HG03108 (cell line): ENCODE measurements around the gene GRIFIN.

Experiments
- ATAC-seq: cut with Tn5 transposase; IDR thresholded peaks from one replicate; pipeline ENCODE4 v1.9.1; 2021; ENCODE audit warnings: moderate library complexity; ENCODE audit not compliant: unreplicated experiment

Gene GRIFIN

DNA sequence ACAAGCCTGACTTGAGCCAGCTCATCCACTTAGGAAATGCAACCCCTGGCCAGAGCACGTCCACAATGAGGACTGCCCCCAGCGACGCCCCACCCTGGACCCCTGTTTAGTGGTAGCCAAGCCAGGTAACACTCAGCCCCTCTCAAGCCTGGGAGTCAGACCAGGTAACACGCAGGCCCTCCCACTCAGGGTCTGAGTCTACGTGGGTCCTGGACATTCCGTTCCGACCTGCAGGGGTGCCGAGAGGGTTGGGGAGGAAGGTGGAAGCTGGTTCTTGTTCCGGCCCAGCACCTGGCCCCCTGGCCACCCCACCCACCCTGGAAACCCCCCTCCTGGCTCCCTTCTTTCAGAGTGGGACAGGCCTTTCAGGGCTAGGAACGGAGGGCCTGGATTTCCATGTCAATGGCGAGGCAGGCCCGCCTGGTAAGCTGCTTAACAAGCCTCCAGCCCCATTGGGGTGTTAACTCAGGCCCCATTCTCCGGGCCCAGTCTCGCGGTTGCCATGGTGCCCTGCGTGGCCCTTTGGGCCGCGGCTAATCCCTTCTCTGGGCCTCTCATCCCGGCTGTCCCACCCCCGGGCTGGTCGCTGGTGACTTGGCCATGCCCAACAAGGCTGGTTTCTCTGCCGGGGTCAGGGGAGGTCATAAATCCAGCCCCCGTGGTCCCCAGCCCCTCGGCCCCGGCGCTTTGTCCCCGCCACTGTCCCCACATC, 23.7 kb upstream of the GRIFIN start:
- no peak for ATAC-seq

GRCh38 chr7:2499181-2499580, 23.0 kb upstream of the GRIFIN start:
- ATAC-seq, result no peak

DNA sequence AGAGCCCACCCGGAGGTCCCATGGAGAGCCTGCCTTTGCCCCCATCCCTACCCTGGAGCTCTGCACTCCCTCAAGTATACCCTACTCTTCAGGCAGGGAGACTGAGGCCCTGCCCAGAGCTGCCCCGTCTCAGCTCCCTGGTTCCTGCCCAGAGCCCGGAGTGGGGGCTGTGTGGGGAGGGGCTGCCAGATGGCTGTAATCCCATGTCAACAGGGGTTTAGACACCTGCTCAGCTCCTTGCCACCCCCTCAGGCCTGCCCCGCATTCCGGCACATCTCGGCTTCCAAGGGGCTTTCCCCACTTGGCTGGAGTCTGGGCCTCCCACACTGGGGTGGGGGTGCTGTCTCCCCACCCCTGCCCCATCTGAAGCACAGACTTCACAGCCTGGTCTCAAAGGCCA, 22.5 kb upstream of the GRIFIN start:
- ATAC-seq, result no peak

DNA sequence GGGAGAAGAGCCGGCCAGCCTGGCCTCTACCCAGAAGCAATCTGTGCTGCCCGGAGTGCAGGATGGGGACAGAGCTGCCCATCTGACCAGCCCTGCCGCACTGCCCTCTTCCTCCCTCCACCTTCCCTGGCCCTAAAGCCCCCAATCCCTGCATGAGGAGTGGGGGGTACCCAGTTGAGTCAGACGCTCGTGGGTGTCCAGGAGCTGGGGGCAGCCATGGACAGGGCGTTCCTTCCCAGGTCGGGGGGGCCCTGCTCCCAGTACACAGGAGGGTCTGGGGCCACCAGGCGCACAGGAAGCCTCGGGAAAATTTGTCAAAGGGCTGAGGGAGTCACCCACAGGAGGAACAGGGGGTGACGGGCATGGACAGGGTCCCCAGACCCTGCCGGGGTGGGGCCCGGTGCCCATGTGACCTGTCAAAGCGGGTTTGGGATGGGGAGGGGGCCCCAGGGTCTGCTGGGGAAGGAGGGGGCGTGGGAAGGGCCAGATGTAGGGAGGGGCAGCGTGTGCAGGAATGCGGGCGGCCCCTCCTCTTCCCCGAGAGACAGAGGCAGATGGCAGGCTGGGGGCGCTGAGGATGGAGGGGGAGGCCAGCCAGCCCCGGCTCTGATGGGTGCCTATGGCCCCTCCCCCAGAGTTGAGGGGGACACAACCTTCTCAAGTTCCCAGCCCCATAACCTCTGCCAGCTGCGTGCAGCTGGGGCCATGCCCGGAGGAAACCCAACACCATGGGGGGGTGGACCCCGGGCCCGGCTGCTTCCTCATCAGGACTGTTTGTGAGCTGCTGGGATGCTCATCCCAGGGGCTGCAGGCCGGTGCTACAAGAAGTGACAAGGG, 21.5 kb upstream of the GRIFIN start:
- ATAC-seq, result no peak

DNA sequence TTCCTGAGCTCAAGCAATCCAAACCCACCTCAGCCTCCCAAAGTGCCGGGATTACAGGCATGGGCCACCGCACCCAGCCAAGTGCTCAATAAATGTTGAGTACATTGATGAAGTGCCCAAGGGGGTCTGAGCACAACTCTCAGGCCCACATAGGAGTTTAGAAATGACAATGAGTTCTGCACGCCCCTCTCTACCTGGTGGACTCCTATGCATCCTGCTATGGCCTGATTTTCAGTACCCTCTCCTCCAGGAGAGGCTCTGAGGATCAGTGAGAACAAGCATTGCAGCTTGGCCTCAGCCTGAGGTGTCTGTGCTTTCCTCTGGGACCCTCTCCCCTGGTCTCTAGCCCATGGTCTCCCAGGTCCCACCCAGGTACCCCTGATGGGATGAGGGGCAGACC, 20.9 kb upstream of the GRIFIN start:
- no peak for ATAC-seq

DNA sequence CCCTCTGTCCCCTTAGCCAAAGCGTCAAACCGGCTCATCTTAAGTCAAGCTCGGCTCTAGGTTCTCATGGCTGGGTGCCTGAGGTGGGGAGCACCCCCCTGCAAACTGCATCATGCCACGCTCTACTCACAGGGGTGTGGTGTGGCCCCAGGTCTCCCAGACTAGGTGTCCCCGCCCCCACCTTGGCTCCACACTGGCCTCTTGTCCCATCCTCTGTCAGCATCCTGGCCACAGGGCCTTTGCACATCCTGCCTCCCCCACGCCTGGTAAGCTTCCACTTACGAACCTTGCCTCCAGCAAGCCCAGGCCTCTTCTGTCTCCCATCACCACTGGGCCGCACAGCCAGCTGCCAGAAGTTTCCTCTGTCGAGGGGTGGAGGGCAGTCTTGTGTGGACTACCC, 20.2 kb upstream of the GRIFIN start:
- ATAC-seq, result no peak

GRCh38 chr7:2495418-2496299, 19.5 kb upstream of the GRIFIN start:
- ATAC-seq, result no peak

DNA sequence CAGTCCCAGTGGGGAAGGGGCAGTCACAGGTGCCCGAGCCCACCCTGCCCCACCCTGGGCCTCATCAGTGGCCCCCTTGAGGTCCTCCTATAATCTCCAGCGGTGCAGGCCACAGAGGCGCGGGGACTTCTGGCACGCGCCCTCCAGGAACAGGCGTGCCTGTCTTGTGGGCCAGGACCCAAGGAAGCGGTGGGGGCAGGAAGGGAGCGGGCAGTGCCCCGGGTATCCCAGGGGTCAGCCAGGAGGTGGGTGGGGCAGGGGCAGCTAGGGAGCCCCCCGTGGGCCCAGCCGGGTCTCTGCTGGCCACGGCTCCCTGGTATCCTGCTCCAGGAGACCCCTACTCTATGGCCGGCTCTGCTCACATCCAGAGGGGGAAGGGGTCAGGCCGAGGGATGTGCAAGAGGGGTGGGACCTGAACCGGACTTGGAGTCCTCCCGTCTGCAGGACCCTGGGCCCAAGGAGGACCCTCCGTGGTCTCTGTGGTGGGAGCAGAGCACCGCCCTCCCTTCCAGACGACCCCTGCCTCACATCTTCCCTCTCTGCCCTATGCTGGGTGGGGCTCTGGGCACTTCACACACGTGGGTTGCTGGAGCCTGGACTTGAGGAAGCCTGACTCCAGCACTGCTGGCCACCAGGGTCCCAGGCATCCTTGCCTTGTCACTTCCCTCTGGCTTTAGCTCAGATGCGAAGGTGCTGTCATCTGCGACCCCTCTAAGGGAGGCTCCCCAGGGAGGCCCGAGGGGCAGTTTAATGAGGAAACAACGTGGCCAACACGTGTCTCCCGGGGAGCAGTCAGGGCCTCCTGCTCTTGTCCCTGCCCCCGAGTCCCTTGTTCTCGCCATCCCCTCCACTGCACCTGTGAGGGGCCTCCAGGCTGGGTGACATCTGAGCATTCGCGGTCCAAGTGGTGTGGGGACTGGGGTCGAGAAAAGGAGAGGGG, 18.3 kb upstream of the GRIFIN start:
- ATAC-seq, result no peak

- ATAC-seq, result no peak
These were observed 17.3 kb upstream of the GRIFIN start for GRCh38 chr7:2493205-2494164.

DNA sequence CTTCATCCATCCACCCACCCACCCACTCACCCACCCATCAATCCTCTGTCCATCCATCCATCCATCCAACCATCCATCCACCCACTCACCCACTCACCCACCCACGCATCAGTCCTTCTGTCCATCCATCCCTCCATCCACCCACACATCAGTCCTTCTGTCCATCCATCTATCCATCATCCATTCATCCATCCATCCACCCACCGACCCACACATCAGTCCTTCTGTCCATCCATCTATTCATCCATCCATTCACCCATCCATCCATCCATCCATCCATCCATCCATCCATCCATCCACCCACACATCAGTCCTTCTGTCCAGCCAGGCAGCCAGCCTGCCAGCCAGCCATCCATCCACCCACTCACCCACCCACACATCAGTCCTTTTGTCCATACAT, 15.8 kb upstream of the GRIFIN start:
- no peak for ATAC-seq

- no peak for ATAC-seq
These were observed 14.0 kb upstream of the GRIFIN start for GRCh38 chr7:2490181-2490651.

- ATAC-seq, result no peak
These were observed 12.5 kb upstream of the GRIFIN start for GRCh38 chr7:2488681-2489080.

GRCh38 chr7:2488272-2488645, 12.1 kb upstream of the GRIFIN start:
- no peak for ATAC-seq

DNA sequence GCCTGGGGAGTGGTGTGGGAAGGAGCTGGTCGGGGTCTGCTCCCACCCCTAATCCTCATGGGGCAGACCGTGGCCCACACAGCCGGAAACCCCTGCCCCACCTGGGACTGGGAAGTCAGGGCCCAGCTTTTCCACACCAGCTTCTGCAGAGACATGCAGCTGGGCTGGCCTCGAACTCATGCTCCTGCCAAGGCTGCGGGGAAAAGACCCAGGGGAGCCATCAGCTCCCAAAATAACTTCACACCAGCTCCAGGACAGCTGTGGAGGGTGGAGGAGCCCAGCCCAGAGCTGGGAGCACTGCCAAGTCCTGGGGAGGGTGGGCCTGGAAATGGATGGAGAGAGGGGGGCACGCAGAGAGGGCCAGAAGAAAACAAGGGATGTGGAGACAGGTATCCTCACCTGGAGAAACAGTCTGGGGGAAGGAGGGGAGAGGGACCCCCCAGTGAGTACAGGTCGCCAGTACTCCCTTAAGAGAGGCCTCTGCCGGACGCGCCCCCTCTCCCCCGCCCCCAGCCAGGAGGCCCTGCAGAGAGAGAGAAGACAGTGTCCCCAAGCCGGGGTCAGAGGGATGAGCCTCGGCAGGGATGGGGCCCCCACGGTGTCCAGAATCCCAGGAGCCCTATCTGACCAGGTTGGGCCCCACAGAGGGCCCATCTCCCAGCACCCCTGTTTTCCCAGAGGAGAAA, 11.5 kb upstream of the GRIFIN start:
- ATAC-seq, result no peak

GRCh38 chr7:2484868-2485267, 8.7 kb upstream of the GRIFIN start:
- no peak for ATAC-seq

DNA sequence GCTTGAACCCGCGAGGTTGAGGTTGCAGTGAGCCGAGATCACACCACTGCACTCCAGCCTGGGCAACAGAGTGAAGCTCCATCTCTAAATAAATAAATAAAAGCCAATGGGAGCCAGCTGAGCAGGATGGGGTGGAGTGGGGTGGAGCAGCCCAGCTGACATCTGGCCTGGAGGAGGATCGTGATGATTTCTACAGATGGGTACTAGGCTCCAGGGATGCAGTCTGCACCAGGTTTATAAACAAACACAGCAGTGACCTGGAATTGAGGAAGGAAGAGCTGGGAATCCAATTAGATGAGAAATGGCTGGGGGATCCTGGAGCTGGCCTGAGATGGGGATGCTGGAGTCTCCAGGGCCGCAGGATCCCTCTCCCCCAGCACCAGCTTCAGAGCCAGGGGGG, 7.3 kb upstream of the GRIFIN start:
- no peak for ATAC-seq

DNA sequence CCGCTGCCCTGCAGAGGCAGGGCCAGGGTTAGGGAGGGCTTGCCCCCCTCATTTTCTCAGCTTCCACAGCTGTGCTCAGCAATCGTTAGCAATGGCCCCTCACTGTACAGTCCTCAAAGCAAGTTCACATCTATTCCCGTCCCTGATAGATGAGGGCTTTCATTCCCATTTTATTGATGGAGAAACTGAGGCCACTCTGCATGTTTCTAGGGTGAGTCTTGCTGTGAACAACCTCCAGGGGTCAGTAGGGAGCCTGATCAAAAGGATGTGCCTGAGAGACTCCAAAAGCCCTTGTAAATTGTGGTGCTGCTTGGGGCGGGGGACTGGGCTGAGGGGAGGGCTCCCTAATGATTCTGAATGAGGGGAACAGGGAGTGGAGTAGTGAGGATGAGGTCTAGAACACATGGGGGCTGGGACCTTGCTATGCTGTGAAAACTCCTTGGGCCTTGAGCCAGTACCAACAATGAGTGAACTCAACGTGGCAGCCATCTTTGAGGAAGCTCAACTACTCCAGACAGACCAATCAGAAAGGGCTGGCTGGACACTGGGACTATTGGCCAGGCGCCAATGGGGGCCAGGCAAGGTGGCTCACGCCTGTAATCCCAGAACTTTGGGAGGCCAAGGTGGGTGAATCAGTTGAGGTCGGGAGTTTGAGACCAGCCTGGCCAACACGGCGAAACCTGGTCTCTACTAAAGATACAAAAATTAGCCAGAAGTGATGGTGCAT, 6.7 kb upstream of the GRIFIN start:
- ATAC-seq, result no peak

DNA sequence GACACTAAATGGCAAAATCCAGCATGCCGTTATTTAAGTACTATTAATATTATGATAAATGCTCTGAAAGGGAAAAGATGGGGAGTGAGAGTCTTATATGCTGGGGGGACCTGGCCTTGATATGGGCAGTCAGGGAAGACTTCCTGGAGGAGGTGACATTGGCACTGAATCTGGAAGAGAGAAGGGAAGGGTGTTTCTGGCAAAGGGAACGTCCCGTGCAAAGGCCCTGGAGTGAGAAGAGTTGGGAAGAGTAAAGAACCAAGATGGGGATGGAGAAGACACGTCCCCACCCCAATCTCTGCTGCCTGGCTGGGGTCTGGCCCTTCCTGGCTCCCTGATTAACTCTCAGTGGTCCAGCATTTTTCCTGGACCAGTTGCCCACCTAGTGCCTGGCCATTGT, 5.0 kb upstream of the GRIFIN start:
- no peak for ATAC-seq
